Stimulated activated naive CD8-positive, alpha-beta T cell treated with anti-CD3 and anti-CD28 coated beads, Interleukin-15, amount 100 ng/mL, for 72 hours (primary cell): ENCODE data around the gene ETAA1.

ENCODE experiments used
- ATAC-seq: fragments of 150-1000 bp; cut with Tn5 transposase; 2 replicates; pipeline ENCODE4 v1.10.0; 2021; ENCODE audit warnings: mild to moderate bottlenecking, moderate library complexity
- DNase-seq, 2 donors: peaks; one replicate each; pipeline ENCODE4 v3.0.0; 2021 to 2022
- H3K27ac Mint-ChIP-seq, 2 donors: one replicate each; pipeline ENCODE4 v1.8.0; 2022; ENCODE audit warnings: mild to moderate bottlenecking in 2 of 2, mixed read lengths in 2 of 2, moderate library complexity in 2 of 2
- H3K27me3 Mint-ChIP-seq: one replicate; pipeline ENCODE4 v1.8.0; 2022; ENCODE audit warnings: mixed read lengths
- H3K4me1 Mint-ChIP-seq: one replicate; pipeline ENCODE4 v1.8.0; 2022; ENCODE audit warnings: mild to moderate bottlenecking, mixed read lengths
- H3K4me3 Mint-ChIP-seq, 2 donors: one replicate each; pipeline ENCODE4 v1.8.0; 2022; ENCODE audit warnings: mild to moderate bottlenecking in 2 of 2, mixed read lengths in 2 of 2, moderate library complexity in 1 of 2
- H3K9me3 Mint-ChIP-seq, 2 donors: one replicate each; pipeline ENCODE4 v1.8.0; 2022; ENCODE audit warnings: mixed read lengths in 2 of 2

Gene ETAA1

DNA sequence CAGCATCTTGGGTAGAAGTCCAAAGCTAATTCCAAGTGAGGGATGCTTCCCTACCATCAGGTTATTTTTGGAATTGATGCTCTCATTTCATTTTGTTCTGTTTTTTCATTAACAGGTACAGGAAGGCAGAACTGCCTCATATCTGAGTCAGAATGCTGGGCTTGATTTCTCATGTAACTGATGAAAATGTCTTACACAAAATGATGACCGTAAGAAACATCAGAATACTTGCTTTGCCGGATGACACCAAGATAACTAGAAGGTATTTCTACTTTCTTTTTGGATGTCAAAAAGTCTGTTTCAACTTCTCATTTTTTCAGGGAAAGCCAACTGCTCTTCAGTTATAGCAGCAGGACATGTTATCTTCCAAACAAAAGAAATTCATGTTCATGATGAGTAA is 62.6 kb downstream of the ETAA1 start:
- Mint-ChIP-seq H3K4me3 (no peak overlapping the region), H3K9me3 (no peaks in the 10 kb centered on the region), H3K27me3 (no peaks in the 10 kb centered on the region), H3K4me1 (no peaks in the 10 kb centered on the region), H3K27ac (no peak overlapping the region)
- no peak for DNase-seq
- no peak for ATAC-seq
